ENCODE measurements around the gene ENDOU.

The ENDOU gene

GRCh38 chr12:47722136-47722834 lies 3.0 kb downstream of the ENDOU start:
- DNase-seq (ENCODE audit: low read depth in 2 of 2, low spot score in 1 of 2), result no peak

- no peak for DNase-seq (ENCODE audit: low read depth in 2 of 2, low spot score in 1 of 2)
Measured at GRCh38 chr12:47721431-47721973, 3.8 kb downstream of the ENDOU start.

- no peak for DNase-seq (ENCODE audit: low read depth in 2 of 2, low spot score in 1 of 2)
Measured at GRCh38 chr12:47718531-47718930, 6.8 kb downstream of the ENDOU start.

DNA sequence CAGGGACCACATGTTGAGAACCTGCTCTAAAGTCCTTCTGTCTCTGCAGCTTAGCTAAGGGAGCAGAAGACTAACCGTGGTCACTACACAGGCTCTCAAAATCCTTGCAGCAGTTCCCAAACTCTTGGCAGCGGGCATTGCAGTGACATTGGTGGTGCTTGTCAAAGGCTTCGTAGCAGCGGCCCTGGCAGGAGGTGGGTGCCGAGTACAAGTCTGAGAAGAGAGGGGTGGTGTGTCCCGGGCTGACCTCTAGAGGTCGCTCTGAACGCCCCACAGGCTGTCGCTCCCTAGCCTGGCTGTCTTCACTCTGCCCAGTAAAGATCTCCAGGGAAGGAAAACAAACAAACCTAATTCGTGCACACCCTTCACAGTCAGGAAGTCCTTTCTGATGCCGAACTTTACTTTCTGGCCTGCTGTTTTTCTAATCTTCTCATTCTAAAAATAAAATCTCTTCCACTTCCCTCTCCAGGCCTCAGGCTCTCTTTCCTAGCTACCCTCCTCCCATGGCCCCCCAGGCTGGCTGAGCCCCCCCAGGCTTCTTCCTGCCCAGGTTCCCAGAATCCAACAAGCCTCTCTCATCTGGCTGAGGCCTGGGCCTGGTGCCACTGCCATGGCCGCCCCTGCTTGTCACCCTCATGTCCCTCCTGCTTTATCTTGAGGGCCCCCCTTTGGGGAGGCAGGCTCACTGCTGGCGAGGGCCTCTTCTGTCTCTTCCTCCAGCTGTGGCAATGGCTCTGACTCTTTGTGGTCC lies 7.7 kb downstream of the ENDOU start:
- peak in 1 of 2 donors; percentile 12 for DNase-seq (ENCODE audit: low read depth in 2 of 2, low spot score in 1 of 2)

DNA sequence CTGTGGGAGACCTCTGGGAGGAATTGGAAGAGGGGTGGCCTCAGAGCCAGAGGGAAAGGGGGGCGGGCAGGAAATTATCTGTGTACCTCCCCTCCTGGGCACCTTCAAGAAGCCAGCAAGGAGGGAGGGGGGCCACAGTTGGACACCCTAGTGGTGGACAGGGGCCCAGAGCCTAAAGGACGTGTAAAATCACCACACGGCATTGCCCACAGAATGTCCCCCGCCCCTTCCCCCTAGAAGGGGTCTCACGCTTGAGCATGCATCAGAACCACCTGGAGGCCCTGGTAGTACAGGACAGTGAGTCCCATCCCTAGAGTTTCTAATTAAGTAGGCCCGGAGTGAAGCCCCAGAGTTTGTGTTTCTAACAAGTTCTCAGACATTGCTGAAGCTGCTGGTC lies 8.2 kb downstream of the ENDOU start:
- no peak for DNase-seq (ENCODE audit: low read depth in 2 of 2, low spot score in 1 of 2)

- DNase-seq (ENCODE audit: low read depth in 2 of 2, low spot score in 1 of 2), result no peak
Measured at GRCh38 chr12:47715877-47716548, 9.3 kb downstream of the ENDOU start.

DNA sequence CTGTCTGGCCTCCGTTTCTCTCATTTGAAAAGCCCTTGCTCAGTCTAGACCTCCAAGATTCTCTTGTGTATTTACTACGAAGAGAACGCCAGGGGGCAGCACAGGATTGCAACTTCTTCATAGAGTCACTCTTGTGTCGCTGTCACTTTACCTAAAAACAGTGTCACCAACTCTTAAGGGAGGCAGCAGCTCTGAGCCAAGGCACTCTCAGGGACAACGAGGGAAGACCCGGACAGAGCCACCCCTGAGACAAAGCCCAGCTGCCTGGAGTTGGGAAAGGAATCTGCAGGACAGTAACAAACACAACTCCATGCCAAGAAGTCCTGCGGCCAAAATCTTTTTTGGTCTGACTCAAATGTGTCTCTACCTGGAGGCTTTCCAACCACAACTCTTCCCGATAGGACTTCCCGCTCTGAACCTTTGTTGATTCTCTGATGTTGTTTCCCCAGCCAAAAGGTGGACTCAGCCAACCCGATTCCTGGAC lies 9.9 kb downstream of the ENDOU start:
- peak; percentile 70 for DNase-seq (ENCODE audit: low read depth in 2 of 2, low spot score in 1 of 2)

DNA sequence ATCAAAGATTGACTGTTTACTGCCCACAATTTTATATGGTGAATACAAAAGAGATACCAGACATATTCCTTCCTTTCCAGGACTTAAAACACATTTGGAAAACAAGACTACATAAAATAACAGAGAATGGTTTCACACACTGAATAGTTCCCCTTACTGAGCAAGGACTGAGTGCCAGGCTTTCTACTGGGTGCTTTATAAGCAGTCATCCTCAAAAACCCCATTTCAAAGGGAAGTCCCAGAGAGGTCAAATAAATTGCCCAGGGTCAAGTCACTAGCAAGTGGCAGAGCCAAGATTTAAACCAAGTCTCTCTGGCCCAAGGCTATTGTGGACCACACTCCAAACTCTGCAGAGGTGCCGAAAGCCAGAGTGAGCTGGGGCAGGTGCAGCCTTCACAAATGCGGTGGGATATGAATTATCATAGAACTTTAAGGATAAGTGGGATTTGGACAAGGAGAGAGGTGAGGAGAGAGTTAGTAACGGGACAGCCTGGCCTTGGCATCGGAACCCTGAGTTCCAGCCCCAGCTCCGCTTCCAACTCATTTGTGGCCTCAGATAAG lies 10.4 kb downstream of the ENDOU start:
- no peak for DNase-seq (ENCODE audit: low read depth in 2 of 2, low spot score in 1 of 2)

GRCh38 chr12:47712171-47712570 lies 13.1 kb downstream of the ENDOU start:
- no peak for DNase-seq (ENCODE audit: low read depth in 2 of 2, low spot score in 1 of 2)

DNA sequence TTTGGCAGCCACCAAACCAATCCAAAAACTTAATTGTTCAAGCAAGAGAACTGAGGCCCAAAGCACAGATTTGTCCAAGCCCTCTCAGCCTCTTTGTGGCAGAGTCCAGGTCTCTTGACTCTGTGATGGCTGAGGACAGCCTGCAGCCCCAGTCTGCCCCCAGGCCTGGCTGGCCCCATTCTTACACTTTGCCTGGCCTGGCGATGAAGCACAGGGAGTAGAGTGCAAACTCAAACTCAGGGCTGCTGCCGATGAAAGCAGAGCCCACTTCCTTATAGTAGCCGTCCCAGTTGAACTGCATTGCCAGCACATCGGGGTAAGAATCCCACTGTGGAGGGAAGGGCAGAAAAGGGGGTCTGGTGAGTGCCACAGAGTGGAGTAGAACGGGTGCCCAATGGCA lies 13.8 kb downstream of the ENDOU start:
- DNase-seq (ENCODE audit: low read depth in 2 of 2, low spot score in 1 of 2), result no peak

DNA sequence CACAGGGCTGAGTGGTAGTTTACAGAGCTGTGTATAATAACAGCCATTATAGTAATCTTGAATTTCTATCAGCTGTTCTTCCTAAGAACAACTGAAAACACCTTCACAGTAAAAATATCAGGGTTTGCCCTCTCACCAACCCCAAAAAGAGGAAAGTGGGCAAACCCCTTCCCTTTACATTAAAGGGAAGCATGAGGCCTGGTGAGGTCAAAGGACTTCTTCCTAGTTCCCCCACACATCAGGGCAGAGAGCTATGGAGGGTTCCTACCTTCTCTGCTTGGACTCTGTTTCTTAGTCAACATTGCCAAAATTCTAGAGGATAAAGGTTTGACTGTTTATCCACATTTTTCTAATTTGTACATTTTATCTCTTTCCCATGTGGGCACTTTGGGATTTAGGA lies 15.0 kb downstream of the ENDOU start:
- no peak for DNase-seq (ENCODE audit: low read depth in 2 of 2, low spot score in 1 of 2)

GRCh38 chr12:47709671-47710070 lies 15.6 kb downstream of the ENDOU start:
- no peak for DNase-seq (ENCODE audit: low read depth in 2 of 2, low spot score in 1 of 2)

GRCh38 chr12:47709237-47709636 lies 16.1 kb downstream of the ENDOU start:
- no peak for DNase-seq (ENCODE audit: low read depth in 2 of 2, low spot score in 1 of 2)

GRCh38 chr12:47707905-47708543 lies 17.3 kb downstream of the ENDOU start:
- no peak for DNase-seq (ENCODE audit: low read depth in 2 of 2, low spot score in 1 of 2)

- DNase-seq (ENCODE audit: low read depth in 2 of 2, low spot score in 1 of 2), result no peak
Measured at GRCh38 chr12:47707355-47707754, 17.9 kb downstream of the ENDOU start.

GRCh38 chr12:47705566-47706425 lies 19.5 kb downstream of the ENDOU start, which contains the start of gene RPAP3:
Gene RPAP3 (minus strand): TSS chr12:47706030. CDS start chr12:47702840, 3,190 bp downstream.
- DNase-seq (ENCODE audit: low read depth in 2 of 2, low spot score in 1 of 2), result peak; percentile 95 to 96

DNA sequence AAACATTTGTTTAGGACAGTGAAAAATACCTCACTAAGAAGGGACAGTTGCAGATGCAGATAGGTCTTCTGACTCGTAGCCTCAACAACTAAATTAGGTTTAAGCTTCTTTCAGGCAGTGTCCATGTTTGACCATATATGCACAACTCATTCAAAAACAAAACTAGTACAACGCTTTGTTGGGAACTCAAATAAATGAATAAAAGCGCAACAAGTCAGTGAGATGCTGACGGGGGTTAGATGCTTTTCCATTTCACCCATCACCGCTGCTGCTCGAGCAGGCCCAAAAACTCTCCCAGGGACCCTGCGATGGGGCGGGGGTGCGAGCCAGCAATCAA lies 20.1 kb downstream of the ENDOU start:
- no peak for DNase-seq (ENCODE audit: low read depth in 2 of 2, low spot score in 1 of 2)

- no peak for DNase-seq (ENCODE audit: low read depth in 2 of 2, low spot score in 1 of 2)
Measured at GRCh38 chr12:47704719-47705118, 20.6 kb downstream of the ENDOU start.

GRCh38 chr12:47700263-47700662 lies 25.0 kb downstream of the ENDOU start:
- DNase-seq (ENCODE audit: low read depth in 2 of 2, low spot score in 1 of 2), result no peak

DNA sequence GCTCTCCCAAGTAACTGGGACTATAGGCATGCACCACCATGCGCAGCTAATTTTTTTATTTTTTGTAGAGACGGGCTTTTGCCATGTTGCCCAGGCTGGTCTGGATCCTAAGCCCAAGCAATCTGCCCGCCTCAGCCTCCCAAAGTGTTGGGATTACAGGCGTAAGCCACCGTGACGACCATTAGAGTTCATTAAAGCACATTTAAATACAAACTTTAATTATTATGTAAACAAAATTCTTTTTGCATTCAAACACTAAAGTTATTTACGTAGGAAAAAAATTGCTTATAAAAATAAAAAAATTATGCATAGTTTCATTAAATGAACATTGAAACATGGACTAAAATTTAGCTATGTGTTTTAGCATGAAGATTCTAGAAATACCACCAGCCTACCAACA lies 26.7 kb downstream of the ENDOU start:
- DNase-seq (ENCODE audit: low read depth in 2 of 2, low spot score in 1 of 2), result no peak
